DOHH2 (cell line): ENCODE results near the gene PDE4C.

Source experiments
- H3F3A ChIP-seq: fragments of 200-600 bp; sonication (generic), shearing (Covaris generic); 2 replicates; pipeline ENCODE4 v1.6.0; 2016; ENCODE audit warnings: antibody characterized with exemption, mild to moderate bottlenecking; ENCODE audit not compliant: control insufficient read depth, insufficient read depth
- H3K27ac ChIP-seq: fragments of 200-600 bp; sonication (generic); 2 replicates; pipeline ENCODE4 v1.5.1; 2014; ENCODE audit warnings: low read depth, mild to moderate bottlenecking, low read length, moderate library complexity
- H3K27me3 ChIP-seq: fragments of 200-600 bp; sonication (generic); 2 replicates; pipeline ENCODE4 v1.6.1; 2014; ENCODE audit warnings: mild to moderate bottlenecking, low read length, mixed read lengths; ENCODE audit not compliant: control insufficient read depth
- H3K36me3 ChIP-seq: fragments of 200-600 bp; sonication (generic); 2 replicates; pipeline ENCODE4 v1.6.1; 2014; ENCODE audit warnings: mild to moderate bottlenecking, low read length, moderate library complexity, mixed read lengths; ENCODE audit not compliant: control insufficient read depth
- H3K4me1 ChIP-seq: fragments of 200-600 bp; sonication (generic); 2 replicates; pipeline ENCODE4 v1.6.1; 2014; ENCODE audit warnings: mild to moderate bottlenecking, low read length, mixed read lengths; ENCODE audit not compliant: control insufficient read depth
- H3K4me2 ChIP-seq: fragments of 200-600 bp; sonication (generic); 2 replicates; pipeline ENCODE4 v1.6.0; 2014; ENCODE audit warnings: mild to moderate bottlenecking, low read length, moderate library complexity
- H3K4me3 ChIP-seq: fragments of 200-600 bp; sonication (generic); 2 replicates; pipeline ENCODE4 v1.5.1; 2014; ENCODE audit warnings: mild to moderate bottlenecking, low read length, mixed read lengths
- H3K79me2 ChIP-seq: fragments of 200-600 bp; sonication (generic); 2 replicates; pipeline ENCODE4 v1.6.1; 2014; ENCODE audit warnings: mild to moderate bottlenecking, low read length, mixed read lengths; ENCODE audit not compliant: control insufficient read depth
- H3K9me2 ChIP-seq: fragments of 200-600 bp; sonication (generic); replicated peaks from 2 replicates; pipeline ENCODE4 v1.6.1; 2014; ENCODE audit warnings: mild to moderate bottlenecking, low read length, mixed read lengths; ENCODE audit not compliant: control insufficient read depth
- H3K9me3 ChIP-seq: fragments of 200-600 bp; sonication (generic); 2 replicates; pipeline ENCODE4 v1.6.1; 2014; ENCODE audit warnings: antibody characterized with exemption, low read length, mixed read lengths; ENCODE audit not compliant: control insufficient read depth, insufficient read depth
- H4K20me1 ChIP-seq: fragments of 200-600 bp; sonication (generic); 2 replicates; pipeline ENCODE4 v1.6.0; 2014; ENCODE audit warnings: low read depth, mild to moderate bottlenecking, antibody characterized with exemption, low read length, moderate library complexity; ENCODE audit not compliant: control insufficient read depth, insufficient read depth
- CTCF ChIP-seq: fragments of 200-600 bp; sonication (generic); IDR thresholded peaks from one replicate; pipeline ENCODE4 v1.5.1; 2014; ENCODE audit warnings: antibody characterized with exemption, mild to moderate bottlenecking, low read depth, low read length; ENCODE audit not compliant: poor library complexity, severe bottlenecking
- EZH2phosphoT487 ChIP-seq: fragments of 200-600 bp; sonication (generic); IDR thresholded peaks from 2 replicates; pipeline ENCODE4 v1.6.1; 2017; ENCODE audit warnings: borderline replicate concordance, mild to moderate bottlenecking, antibody characterized with exemption, low read length, moderate library complexity, mixed read lengths

PDE4C gene

DNA sequence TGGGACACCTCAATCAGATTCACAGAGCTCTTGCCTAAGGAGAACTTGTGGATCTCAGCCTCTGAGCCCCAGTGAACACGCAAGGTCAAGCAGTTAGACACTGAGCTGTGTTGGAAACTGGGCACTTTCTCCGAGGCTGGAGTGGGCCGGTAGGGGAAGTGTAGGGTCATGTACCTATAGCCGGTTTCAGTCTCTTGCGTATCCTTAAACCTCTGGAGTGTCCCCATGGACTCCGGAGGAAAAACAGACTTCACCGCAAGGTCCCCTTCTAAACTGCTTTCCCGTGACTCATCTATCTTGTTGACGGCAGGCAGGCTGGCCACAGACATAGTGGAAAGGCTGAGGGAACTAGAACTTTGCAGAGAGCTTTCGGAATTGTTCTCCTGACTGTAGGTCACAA lies 36.7 kb upstream of the PDE4C start:
- TF ChIP-seq CTCF (no peak), EZH2phosphoT487 (no peak)
- Histone ChIP-seq H3K9me3 (no peaks in the 10 kb centered on the region), H3K9me2 (no peaks in the 10 kb centered on the region), H4K20me1 (no peaks in the 10 kb centered on the region), H3K27me3 (no peaks in the 10 kb centered on the region), H3K27ac (no peak overlapping the region), H3K36me3 (peaks cover 8% of the 10 kb centered on the region; the same call in 1 of the 2 replicates), H3K4me1 (peaks cover 8% of the 10 kb centered on the region), H3F3A (no peaks in the 10 kb centered on the region), H3K4me3 (no peak overlapping the region), H3K4me2 (no peak overlapping the region), H3K79me2 (no peaks in the 10 kb centered on the region)

DNA sequence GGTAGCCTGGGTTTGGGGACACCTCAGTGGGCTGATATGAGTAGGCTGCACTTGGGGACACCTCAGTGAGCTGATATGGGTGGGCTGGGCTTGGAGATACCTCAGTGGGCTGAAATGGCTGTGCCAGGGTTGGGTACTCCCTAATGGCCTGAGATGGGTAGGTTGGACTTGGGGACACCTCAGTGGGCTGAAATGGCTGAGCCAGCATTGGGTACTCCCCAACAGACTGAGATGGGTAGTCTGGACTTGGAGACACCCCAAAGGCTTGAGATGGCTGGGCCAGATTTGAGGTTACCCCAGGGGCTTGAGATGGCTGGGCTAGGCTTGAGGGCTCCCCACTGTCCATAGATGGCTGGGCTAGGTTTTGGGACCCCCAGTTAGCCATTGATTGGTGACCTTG lies 35.9 kb upstream of the PDE4C start:
- no peaks in the 10 kb centered on the region for H3K9me3 ChIP-seq
- H3K36me3 ChIP-seq: peaks cover 8% of the 10 kb centered on the region; the same call in 1 of the 2 replicates
- H4K20me1 ChIP-seq: no peaks in the 10 kb centered on the region

GRCh38 chr19:18261474-18261873 lies 35.2 kb upstream of the PDE4C start:
- Histone ChIP-seq H3F3A (no peaks in the 10 kb centered on the region), H3K4me3 (no peak overlapping the region), H3K4me1 (peaks cover 8% of the 10 kb centered on the region), H4K20me1 (no peaks in the 10 kb centered on the region), H3K9me3 (no peaks in the 10 kb centered on the region), H3K27me3 (no peaks in the 10 kb centered on the region), H3K4me2 (no peak overlapping the region), H3K27ac (no peak overlapping the region), H3K79me2 (no peaks in the 10 kb centered on the region), H3K9me2 (no peaks in the 10 kb centered on the region), H3K36me3 (peaks cover 8% of the 10 kb centered on the region; the same call in 1 of the 2 replicates)
- TF ChIP-seq CTCF (no peak), EZH2phosphoT487 (no peak)

More for the DNA sequence above, 35.9 kb upstream of the PDE4C start:
- no peak overlapping the region for H3K4me3 ChIP-seq
- peaks cover 8% of the 10 kb centered on the region for H3K4me1 ChIP-seq
- no peak overlapping the region for H3K27ac ChIP-seq
- no peak overlapping the region for H3K4me2 ChIP-seq
- no peaks in the 10 kb centered on the region for H3K27me3 ChIP-seq
- H3K79me2 ChIP-seq: no peaks in the 10 kb centered on the region
- TF ChIP-seq EZH2phosphoT487 (no peak), CTCF (no peak)
- H3F3A ChIP-seq: no peaks in the 10 kb centered on the region
- H3K9me2 ChIP-seq: no peaks in the 10 kb centered on the region

- H3K36me3 ChIP-seq: no peaks in the 10 kb centered on the region
- H3K27me3 ChIP-seq: no peaks in the 10 kb centered on the region
- no peaks in the 10 kb centered on the region for H3K9me2 ChIP-seq
- no peaks in the 10 kb centered on the region for H3K79me2 ChIP-seq
- no peaks in the 10 kb centered on the region for H4K20me1 ChIP-seq
- H3K9me3 ChIP-seq: peaks cover 5% of the 10 kb centered on the region; the same call in 1 of the 2 replicates
- H3K4me2 ChIP-seq: no peak overlapping the region
- 0 out of 2 replicates have a peak, but pooled peaks cover 4% of the 10 kb centered on the region for H3F3A ChIP-seq
- peaks cover 7% of the 10 kb centered on the region for H3K4me1 ChIP-seq
- TF ChIP-seq CTCF: no peak
- TF ChIP-seq EZH2phosphoT487: no peak
- H3K27ac ChIP-seq: no peak overlapping the region
- no peak overlapping the region for H3K4me3 ChIP-seq
Observed at GRCh38 chr19:18259893-18260292, 33.7 kb upstream of the PDE4C start.
